Pericardium fibroblast (primary cell): ENCODE results near the gene CHD1L. TPM values are rescaled to one million over a fixed set of nuclear protein-coding genes. Genes with fewer than 3 reads are reported as not detected.

Experiments used
- total RNA-seq: library from RNA; depleted of rRNA; stranded (reverse); fragments of >200 nt; gene quantifications from 2 replicates; pipeline ENCODE4 v1.2.3, GENCODE V29; 2015

CHD1L gene
- 18.0 and 32.9 TPM in 2 replicates for total RNA-seq

GRCh38 chr1:147242449-147243227, at the start of gene CHD1L:
TSS of gene CHD1L (plus strand) at chr1:147242684. CDS start at chr1:147242704, 20 bp downstream.

GRCh38 chr1:147225193-147225730, 17.2 kb upstream of the CHD1L start, which contains the start of gene FMO5:
TSS of gene FMO5 (minus strand) at chr1:147225339. CDS start at chr1:147225029, 310 bp downstream.

Other genes with a start within 250 kb of the CHD1L start
- 7.1 and 12.3 TPM in 2 replicates for gene PRKAB2, start 70.2 kb upstream of the CHD1L start, total RNA-seq
- gene FMO5, start 17.3 kb upstream of the CHD1L start, total RNA-seq = 0.34 and 0.58 TPM in 2 replicates